ENCODE data around the gene KNDC1. TPM values are rescaled to one million over a fixed set of nuclear protein-coding genes. Genes with fewer than 3 reads are reported as not detected.

The KNDC1 gene
- total RNA-seq, 2 experiments from 2014 or later = 0.17 to 0.25 TPM

GRCh38 chr10:133247681-133248333 lies 87.8 kb downstream of the KNDC1 start:
- ChIA-PET POLR2A (interaction anchor here (0.7 kb wide), 1 partner anchor 28 kb away, joined by 9 read pairs; no protein-coding TSS in a partner anchor), CTCF (no interaction called here)

GRCh38 chr10:133248334-133248715 lies 88.3 kb downstream of the KNDC1 start:
- CTCF ChIA-PET = no interaction called here
- POLR2A ChIA-PET = no interaction called here

DNA sequence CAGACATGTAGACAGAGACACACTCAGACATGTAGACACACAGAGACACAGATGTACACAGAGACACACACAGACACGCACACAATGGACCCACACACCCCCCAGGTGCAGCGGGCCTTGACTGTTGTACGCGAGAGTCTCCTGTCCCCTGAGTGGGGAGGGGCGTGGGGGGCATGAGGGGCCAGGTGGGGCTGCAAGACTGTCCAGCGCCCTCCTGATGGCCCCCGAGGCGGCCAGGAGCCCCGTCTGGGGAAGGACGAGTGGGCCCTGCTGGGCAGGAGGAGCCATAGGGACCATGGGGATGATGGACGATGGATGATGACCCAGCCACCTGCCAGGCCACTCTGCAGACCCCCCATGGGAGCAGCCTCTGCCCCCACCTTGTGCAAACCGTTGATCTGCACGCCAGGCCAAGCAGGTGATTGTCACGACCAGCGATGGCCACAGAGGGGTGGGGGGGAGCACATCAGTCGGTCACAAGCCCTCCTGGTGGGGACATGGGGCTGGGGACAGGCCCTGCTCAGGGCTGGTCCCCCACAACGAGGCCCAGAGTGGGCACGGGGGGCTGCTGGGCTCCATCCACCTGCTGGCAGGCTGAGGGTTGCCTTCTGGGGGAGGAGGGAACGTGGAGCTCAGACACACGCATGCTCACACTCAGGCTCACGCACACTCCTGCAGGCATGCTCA lies 89.2 kb downstream of the KNDC1 start:
- ChIA-PET CTCF (no interaction called here), POLR2A (no interaction called here)

GRCh38 chr10:133249975-133250754 lies 90.1 kb downstream of the KNDC1 start:
- POLR2A ChIA-PET = no interaction called here
- CTCF ChIA-PET = no interaction called here

GRCh38 chr10:133251388-133252222 lies 91.6 kb downstream of the KNDC1 start:
- POLR2A ChIA-PET = no interaction called here
- CTCF ChIA-PET = no interaction called here

- POLR2A ChIA-PET = no interaction called here
- CTCF ChIA-PET = no interaction called here
These were observed 92.2 kb downstream of the KNDC1 start for GRCh38 chr10:133252223-133252552.

GRCh38 chr10:133253361-133253955 lies 93.4 kb downstream of the KNDC1 start:
- ChIA-PET CTCF (interaction anchor here (0.7 kb wide), 1 partner anchor 7 kb away, joined by 3 read pairs; no protein-coding TSS in a partner anchor), POLR2A (no interaction called here)

DNA sequence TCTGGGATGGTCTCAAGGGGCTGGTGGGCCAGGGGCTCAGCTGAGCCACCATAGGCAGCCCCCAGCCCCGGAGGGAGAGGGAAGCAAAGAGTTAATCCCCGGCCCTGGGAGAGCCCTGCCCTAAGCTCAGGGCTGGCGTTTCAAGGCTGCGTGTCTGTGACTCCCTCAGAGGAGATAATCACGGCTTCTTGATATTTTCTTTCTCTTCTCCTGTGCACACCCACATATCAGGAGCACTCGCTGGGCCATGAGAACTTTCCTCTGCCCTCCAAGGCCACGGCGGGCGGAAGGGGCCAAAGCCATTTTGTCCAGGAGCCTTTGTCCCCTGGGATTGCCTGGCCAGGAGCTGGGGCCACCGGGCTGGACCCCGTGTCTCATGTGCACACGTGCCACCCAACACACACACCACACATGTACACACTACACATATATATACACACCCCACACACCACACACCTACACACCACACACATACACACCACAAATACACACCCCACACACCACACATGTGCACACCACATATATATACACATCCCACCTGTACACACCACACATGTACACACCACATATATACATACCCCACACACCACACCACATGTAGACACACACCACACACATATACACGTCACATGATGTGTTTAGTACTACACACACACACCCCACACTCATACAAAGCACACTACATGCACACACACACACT lies 94.6 kb downstream of the KNDC1 start:
- ChIA-PET POLR2A (no interaction called here), CTCF (no interaction called here)

DNA sequence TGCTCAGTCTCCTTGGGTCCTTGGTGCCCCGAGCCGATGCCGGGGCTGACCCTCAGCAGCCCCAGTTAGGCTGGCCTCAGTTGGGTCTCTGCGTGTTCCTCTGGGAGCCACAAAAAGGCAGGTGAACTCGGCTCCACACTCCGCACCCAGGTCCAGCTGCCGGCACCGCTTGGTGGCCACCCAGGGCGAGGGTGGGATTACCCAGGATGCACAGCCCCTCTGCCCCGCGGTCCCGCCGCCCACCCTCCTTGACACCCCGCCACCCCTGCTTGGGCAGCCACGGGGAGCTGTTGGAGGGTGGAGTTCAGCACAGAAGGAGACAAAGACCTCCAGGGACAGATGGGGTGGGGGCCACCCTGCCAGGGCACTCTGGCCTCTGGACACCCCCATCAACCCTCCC lies 95.3 kb downstream of the KNDC1 start:
- ChIA-PET CTCF (no interaction called here), POLR2A (no interaction called here)

- CTCF ChIA-PET = interaction anchor here (0.7 to 4.2 kb wide), 7 partner anchors 15 to 143 kb away, joined by 3 to 25 read pairs (median 4); no protein-coding TSS in a partner anchor
These were observed 97.6 kb downstream of the KNDC1 start for GRCh38 chr10:133257489-133258065.

DNA sequence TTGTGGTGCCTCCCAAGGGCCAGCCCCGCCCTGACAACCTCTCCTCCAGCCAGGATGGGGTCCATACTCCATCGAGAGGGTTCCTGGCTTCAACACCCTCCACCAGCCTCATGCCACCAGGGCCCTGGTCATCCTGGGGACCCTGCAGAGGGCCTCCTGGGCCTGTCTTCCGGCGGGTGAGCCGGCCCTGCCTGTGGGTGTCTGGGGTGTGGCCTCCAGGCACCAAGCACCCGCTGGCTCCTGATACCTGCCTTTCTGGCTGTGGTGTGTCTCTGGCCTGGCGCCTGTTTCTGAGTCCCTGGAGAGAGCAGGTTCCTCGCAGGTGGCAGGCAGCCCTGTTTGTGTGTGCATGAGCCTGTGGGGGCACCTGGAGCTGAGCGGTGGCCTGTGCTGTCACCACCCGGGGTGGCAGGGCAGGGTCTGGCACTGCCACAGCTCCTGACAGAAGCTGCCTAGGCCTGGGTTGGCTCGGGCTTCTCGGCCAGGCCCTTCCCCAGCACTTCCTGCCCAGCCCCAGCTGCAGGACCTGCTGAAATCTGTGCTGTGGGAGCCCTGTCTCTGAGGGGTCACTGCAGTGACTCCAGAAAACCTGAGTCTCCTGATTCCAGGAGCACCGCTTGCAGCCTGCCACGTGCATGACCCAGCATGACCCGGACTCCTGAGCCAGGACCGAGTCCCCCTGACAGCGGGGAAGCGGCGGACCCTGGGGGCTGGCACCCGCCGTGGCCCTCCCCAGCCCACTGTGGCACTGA lies 98.2 kb downstream of the KNDC1 start:
- CTCF ChIA-PET = interaction anchor here (1.1 to 4.2 kb wide), 5 partner anchors 16 to 49 kb away, joined by 3 to 25 read pairs (median 4); no protein-coding TSS in a partner anchor
- POLR2A ChIA-PET = interaction anchor here (8.4 kb wide), 1 partner anchor 17 kb away, joined by 111 read pairs; the partner anchor contains the start of gene ADAM8

More at GRCh38 chr10:133257489-133258065, 97.6 kb downstream of the KNDC1 start:
- POLR2A ChIA-PET = interaction anchor here (0.6 to 8.4 kb wide), 2 partner anchors 17 to 18 kb away, joined by 5 to 111 read pairs; partner anchors contain the start of gene ADAM8

- CTCF ChIA-PET = interaction anchor here (0.8 to 4.2 kb wide), 5 partner anchors 17 to 48 kb away, joined by 3 to 25 read pairs (median 4); no protein-coding TSS in a partner anchor
- POLR2A ChIA-PET = interaction anchor here (0.7 to 8.4 kb wide), 3 partner anchors 16 to 131 kb away, joined by 3 to 111 read pairs (median 3); partner anchors contain the start of genes ADAM8 and FUOM
These were observed 99.0 kb downstream of the KNDC1 start for GRCh38 chr10:133258818-133259601.

DNA sequence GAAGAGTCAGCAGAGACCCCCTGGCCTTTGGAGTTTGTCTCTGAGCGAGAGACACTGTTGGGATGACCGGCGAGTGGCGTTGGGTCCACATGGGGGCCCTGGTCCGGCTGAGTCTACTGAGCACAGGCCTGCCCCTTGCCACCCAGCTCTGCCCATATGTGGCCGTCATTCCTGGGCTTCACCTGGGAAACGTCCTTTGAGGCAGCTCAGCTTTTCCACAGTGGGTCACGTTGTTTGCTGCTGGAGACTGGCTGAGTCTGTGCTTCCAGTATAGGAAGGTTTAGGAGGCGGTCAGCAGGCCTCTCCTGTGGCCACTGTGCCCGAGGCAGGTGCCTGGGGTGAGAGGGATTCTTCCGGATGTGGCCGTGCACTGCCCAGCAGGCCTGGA lies 99.6 kb downstream of the KNDC1 start:
- ChIA-PET CTCF (interaction anchor here (4.2 kb wide), 1 partner anchor 16 kb away, joined by 25 read pairs; no protein-coding TSS in a partner anchor), POLR2A (interaction anchor here (0.8 to 8.4 kb wide), 2 partner anchors 16 to 98 kb away, joined by 3 to 111 read pairs; partner anchors contain the start of genes ADAM8 and FUOM)

GRCh38 chr10:133260895-133261725 lies 101.1 kb downstream of the KNDC1 start:
- CTCF ChIA-PET = interaction anchor here (0.6 to 1.0 kb wide), 3 partner anchors 8 to 14 kb away, joined by 3 to 4 read pairs (median 3); no protein-coding TSS in a partner anchor
- POLR2A ChIA-PET = interaction anchor here (0.6 to 8.4 kb wide), 3 partner anchors 14 to 64 kb away, joined by 3 to 111 read pairs (median 3); partner anchors contain the start of gene ADAM8

DNA sequence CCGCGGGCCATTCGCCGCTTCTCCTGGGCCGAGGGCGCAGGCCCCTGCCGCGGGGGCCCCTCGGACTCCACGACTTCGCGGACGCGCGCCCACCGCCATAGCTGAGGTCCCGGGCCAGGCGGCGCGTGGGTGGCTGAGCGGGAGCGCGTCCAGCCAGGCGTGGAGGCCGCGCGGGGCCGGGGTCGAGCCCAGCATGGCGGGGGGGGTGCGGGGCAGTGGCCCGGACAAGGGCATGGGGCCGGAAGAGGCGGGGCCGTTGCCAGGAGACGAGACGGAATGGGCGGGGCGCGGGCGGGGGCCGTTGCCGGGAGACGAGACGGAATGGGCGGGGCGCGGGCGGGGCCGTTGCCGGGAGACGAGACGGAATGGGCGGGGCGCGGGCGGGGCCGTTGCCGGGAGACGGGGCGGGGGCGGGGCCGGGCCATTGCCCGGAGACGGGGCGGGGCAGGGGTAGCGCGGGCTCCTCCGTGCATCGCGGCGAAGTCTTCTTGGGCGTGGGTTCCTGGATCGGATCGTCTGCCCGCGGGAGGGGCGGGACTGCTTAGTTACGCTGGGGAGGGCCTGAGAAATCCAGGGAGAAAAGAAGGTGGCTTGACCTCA lies 101.8 kb downstream of the KNDC1 start:
- CTCF ChIA-PET = interaction anchor here (1.0 kb wide), 2 partner anchors 13 to 15 kb away, joined by 3 to 4 read pairs; no protein-coding TSS in a partner anchor
- POLR2A ChIA-PET = interaction anchor here (0.6 to 8.4 kb wide), 3 partner anchors 13 to 63 kb away, joined by 3 to 111 read pairs (median 3); partner anchors contain the start of gene ADAM8

Measured in activated CD8-positive, alpha-beta memory T cell treated with anti-CD3 and anti-CD28 coated beads for 36 hours (primary cell).